GM21737 (cell line): ENCODE results near the gene SNAP29.
A peak's percentile ranks its signal among the peaks of the same experiment; 100 is the strongest.
"Not testable (repeated sequence)": the region's sequence is repeated elsewhere in the genome, so short reads cannot be mapped to it uniquely, and the experiment has no call there.

Experiments
- ATAC-seq: cut with Tn5 transposase; IDR thresholded peaks from one replicate; pipeline ENCODE4 v1.9.1; 2021; ENCODE audit warnings: mild to moderate bottlenecking, moderate library complexity; ENCODE audit not compliant: unreplicated experiment

SNAP29 gene

DNA sequence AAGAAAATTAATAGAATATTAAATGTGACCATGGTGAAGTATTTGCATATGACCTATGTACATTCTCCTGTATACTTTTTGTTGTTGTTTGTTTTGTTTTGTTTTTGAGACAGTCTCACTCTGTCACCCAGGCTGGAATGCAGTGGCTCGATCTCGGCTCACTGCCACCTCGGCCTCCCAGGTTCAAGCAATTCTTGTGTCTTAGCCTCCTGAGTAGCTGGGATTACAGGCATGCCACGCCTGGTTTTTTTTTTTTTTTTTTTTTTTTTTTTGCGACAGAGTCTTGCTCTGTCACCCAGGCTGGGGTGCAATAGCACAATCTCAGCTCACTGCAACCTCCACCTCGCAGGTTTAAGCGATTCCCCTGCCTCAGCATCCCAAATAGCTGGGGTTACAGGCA, 38.9 kb downstream of the SNAP29 start:
- ATAC-seq = not testable (repeated sequence)

DNA sequence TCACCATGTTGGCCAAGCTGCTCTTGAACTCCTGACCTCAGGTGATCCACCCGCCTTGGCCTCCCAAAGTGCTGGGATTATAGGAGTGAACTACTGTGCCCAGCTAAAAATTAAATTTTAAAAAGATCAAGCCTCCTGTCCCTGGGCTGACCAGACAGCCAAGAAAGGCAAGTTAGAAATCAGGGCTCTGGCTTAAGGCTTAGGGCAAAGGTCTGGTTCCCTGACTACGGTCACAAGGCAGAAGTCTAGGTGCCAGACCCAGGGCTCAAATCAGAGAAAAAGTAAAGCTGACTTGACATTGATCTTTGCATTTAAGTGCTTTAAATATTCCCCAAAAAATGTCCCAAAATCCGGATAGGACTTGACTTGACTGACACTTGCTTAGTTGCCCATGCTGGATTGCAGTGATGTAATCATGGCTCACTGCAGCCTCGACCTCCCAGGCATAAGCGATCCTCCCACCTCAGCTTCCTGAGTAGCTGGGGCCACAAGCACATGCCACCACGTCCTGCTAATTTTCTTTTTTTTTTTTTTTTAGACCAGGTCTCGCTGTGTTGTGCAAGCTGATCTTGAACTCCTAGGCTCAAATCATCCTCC, 41.1 kb downstream of the SNAP29 start:
- no peak for ATAC-seq

DNA sequence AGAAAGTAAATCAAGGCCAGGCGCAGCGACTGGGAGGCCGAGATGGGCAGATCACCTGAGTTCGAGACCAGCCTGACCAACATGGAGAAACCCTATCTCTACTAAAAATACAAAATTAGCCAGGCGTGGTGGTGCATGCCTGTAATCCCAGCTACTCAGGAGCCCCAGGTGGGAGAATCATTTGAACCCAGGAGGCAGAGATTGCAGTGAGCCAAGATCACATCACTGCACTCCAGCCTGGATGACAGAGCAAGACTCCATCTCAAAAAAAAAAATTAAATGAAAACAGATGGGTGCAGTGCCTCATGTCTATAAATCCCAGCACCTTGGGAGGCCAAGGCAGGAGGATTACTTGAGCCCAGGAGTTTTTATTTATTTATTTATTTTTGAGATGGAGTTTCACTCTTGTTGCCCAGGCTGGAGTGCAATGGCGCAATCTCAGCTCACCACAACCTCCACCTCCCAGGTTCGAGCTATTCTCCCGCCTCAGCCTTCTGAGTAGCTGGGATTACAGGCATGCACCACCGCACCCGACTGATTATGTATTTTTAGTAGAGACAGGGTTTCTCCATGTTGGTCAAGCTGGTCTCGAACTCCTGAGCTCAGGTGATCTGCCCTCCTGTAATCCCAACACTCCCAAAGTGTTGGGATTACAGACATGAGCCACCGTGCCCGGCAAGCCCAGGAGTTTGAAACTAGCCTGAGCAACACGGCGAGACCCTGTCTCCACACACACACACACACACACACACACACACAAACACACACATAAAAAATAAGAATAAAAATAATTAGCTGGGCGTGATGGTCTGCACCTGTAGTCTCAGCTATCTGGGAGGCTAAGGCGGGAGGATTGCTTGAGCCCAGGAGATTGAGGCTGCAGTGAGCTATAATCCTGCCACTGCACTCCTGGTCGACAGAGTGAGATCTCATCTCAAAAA, 42.6 kb downstream of the SNAP29 start:
- ATAC-seq = not testable (repeated sequence)

DNA sequence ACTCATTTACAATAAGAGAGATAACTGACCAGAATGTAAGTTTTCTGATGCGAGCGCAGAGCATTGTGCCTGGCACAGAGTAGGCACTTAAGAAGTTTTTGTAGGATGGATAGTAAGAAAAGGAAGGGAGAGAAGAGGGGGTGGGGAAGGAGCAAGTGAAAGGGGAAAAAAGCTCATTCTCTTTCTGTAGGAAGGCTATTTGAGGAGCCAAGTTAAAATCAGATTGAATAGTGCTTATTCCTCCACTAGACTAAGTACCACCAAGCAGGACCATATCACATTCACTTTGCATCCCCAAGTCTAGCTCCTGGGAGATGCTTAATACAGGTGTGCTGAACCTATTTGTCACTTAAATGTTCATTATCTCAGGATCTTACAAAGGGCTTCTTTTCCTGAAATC, 44.3 kb downstream of the SNAP29 start:
- no peak for ATAC-seq

DNA sequence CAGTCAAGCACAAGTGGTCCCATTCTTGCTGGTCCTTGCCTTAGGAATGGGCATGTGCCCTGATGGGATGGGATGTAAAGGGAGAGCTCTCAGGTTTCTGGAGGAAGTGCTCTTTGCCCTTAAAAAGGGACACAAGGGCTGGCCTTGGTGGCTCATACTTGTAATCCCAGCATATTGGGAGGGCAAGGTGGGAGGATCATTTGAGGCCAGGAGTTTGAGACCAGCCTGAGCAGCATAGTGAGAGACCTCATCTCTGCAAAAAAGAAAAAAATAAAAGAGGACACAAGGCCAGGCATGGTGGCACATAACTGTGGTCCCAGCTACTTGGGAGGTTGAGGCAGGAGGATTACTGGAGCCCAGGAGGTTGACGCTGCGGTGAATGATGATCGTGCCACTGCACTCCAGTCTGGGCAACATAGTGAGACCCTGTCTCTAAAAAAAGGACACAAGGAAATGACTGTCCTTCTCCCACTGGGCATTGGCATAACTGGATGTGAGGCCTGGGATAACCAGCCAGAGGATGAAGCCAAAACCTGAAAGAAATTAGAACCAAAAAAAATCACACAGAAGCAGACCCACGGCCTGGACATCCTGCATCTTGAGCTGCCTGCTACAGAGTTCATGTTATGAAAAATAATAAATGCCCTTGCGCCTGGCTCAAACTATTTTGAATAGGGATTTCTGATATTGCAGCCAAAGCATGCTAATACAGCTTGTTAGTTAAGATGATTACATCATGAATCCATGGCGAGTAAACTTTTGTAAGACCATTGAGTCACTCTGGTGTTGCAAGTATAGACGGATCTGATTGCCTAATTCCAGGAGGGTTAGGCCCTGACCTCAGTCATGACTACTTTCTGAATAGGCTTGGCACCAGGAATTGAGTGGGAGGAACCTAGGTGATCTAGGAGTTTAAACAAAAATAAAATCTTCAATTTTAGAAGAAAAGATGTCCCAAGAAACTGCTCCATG, 45.5 kb downstream of the SNAP29 start:
- no peak for ATAC-seq

DNA sequence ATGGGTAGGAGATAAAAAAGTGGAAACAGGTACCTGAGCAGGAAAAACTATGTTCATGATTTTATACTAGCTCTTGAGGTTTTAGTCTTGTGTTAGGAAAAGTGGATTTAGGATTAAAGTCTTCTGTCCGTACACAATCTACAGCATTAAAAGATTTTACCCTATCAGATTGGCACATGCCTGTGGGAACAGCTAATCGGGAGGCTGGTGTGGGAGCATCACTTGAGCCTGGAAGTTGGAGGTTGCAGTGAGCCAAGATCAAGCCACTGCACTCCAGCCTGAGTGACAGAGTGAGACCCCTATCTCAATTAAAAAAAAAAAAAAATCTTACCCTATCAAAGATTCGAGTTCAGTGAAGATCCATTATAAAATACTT, 46.2 kb downstream of the SNAP29 start:
- ATAC-seq = no peak

DNA sequence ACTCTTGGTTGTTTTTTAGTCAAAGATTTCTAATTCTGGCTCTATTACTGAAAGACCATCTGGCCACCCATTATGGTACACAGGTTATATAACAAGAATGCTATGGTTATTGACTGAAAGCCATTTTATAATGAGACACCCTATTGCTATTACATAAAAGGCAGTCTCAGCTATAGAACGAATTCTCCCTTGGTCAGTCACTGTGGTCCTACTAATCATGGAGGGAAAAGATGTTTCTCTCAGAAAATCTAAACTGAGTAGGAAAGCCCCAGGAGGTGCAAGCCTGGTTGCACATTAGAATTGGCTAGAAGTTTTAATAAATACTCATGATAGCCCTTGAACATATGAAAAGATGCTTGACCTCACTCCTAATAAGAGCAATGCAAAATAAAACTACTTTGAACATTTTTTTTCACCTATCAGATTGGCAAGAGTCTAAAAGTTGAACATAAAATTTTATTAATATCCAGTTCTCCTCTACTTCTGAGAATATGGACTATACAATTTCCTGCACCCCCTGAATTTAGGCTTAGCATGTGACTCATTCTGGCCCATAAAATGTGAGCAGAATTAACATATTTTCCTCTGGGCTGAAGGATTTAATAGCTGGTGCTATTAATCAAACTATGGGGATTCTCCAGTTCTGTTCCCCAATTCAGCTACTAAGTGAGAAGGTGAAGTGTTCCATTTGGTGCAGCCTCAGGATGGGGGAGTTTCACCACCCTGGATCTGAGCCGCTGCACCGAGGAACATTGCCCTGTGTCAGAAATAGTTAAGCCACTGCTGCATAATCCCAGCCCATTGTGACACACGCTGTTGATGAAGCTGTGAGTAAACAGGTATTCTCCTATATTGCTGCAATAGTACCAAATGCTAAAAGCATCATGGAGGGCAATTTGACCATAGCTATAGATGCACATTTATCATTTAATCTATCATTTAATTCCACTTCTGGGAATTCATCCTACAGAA, 46.9 kb downstream of the SNAP29 start:
- ATAC-seq = no peak

DNA sequence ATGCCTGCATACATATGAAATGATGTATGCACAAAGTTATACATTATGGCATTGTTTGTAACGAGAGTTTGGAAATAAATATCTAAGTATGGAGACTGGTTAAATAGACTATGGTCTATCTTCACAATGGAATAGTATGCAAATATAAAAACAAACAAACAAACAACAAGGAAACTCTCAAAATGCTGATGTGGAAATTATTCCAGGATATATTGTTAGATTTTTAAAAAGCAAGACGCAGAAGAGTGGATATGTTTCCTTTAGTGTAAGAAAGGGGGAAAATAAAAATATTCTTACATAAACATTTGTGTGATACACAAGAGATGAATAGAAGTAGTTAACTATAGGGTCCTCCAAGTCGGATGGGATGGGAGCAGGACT, 47.6 kb downstream of the SNAP29 start:
- ATAC-seq = no peak

DNA sequence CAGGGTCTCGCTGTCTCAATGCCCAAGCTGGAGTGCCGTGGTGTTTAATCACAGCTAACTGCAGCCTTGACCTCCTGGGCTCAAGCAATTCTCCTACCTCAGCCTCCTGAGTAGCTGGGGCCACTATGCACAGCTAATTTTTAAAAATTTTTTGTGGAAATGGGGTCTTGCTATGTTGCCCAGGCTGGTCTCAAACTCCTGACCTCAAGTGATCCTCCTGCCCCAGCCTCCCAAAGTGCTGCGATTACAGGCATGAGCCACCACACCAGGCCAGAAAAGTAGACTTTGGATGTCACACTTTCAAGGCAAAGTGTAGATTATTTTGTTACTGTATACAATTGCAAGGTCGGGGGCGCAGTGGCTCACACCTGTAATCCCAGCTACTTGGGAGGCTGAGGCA, 49.9 kb downstream of the SNAP29 start:
- not testable (repeated sequence) for ATAC-seq

DNA sequence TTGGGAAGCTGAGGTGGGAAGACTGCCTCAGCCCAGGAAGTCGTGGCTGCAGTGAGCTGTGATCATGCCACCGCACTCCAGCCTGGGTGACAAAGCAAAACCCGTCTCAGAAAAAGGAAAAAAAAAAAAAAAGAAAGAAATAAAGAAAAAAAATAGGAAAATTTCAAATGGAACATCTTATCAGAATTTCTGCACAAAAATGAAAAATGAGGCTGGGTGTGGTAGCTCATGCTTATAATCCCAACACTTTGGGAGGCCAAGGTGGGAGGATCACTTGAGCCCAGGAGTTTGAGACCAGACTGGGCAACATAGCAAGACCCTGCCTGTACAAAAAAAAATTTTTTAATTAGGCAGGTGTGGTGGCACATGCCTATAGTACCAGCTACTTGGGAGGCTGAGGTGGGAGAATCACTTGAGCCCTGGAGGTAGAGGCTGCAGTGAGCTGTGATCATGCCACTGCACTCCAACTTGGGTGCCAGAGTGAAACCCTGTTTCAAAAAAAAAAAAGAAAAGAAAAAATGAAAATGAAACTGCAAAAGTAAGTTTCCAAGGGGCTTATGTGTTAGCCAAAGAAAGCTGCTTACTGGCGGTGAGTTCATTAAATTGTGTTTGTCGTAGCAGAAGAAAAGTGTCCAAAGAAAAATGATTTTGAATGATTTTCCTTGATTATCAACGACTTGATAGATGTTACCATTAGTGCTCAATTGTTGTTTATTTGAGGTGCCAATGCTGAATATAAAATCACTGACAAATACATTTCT, 50.9 kb downstream of the SNAP29 start:
- ATAC-seq = no peak

DNA sequence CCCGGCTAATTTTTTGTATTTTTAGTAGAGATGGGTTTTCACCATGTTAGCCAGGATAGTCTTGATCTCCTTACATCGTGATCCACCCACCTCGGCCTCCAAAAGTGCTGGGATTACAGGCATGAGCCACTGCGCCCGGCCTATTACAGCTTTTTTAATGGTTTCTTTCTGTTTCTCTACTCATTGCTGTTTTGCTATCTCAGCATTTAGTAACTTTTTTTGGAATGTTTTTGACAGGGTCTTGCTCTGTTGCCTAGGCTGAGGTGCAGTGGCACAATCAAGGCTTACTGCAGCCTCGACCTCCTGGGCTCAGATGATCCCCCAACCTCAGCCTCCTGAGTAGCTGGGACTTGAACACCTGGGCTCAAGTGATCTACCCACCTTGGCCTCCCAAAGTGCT, 53.7 kb downstream of the SNAP29 start:
- ATAC-seq = no peak

DNA sequence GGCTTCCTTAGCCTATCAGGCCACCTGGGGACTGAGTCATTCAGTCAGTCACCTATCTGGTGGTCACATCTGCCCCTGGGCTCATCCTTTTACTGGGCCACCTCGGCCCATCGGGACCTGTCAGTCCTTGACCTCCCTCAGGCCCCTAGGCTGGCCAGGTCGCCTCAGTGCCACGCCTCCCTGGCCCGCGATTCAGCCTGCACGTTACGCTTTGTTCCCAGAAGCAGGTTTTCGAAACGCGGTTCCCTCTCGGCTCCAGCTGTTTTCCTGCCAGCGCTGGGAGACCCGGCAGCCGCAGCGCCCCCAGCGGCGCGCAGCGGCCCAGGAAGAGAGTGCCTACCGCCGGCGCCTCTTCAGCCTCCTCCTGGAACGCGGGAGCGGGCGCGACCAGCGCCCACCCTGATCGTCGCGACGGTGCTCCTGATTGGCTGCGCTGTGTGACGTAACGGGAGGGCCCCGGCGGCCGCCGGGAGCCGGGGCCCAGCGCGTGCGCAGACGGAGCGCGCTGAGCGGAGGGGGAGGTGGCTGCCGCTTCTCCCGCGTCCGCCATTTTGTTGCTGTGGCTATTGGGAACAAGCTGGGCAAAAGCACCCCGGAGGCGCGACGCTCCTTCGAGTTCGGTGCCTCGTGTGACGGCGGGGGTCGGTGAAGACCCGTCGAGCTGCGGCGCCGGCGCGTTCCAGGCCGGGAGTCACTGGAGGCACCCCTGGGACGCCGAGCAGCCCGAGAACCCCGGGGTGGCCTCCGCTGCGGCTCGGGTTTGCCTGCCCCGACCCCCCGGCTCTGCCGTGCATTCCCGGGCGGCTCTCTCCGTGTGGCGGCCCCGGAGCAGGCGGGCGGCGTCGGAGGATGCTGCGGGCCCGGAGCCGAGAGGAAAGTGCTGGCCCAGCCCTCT, 58.4 kb downstream of the SNAP29 start, which contains the start of gene CRKL:
Gene CRKL, plus strand, starts transcription at position 492 of the 895 bp plus-strand sequence. CDS start 528 bp downstream, outside the sequence.
- peak; percentile 91 for ATAC-seq

DNA sequence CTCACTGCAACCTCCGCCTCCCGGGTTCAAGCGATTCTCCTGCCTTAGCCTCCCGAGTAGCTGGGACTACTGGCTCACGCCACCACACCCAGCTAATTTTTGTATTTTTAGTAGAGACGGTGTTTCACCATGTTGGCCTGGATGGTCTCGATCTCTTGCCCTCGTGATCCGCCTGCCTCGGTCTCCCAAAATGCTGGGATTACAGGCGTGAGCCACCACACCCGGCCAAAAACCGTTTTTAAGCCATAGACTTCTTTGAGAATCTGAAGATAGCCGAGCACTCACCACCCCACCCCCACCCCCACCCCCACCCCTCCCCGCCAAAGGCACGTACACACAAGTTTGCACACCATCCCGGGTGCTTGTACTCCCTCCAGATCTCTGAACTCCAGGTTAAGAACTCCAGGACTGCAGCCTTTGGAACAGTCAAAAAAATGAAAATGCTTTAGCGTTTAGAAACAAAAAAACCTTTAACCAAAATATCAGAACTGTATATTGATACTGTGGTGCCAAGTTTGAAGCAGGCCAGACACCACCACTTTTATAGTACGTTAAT, 59.9 kb downstream of the SNAP29 start:
- ATAC-seq = no peak

DNA sequence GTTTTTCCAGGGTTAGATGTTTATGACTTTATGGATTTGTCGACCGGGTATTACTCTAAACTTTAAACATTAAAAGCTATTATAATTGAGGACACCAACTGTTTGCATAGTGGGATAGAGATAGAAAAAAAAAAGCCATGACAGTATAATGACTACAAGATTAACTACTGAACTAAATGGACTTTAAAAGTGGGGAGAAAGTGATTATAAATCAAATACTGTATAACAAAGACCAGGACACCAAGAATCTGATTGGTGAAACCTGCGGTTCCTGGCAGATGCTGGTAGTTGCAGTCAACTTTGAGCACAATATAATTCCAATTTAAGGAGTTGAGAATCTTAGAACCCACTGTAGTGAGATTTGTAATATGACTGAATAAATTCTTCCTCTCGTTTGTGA, 60.9 kb downstream of the SNAP29 start:
- ATAC-seq = no peak

DNA sequence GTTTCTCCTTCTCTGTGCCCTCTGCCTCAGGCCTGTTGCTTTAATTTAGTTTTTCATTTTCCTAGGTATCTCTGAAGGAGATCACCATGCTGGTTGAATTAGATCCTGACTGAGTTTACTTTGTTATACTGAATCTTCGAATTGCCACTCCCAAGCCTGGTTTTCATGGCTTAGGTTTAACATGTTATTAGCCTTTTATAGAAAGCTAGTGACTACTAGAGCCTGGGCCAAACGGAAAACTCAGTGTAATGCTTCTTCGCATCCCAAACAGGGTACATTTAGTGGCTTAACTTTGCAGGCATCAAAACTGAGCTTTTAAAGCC, 62.0 kb downstream of the SNAP29 start:
- ATAC-seq = no peak

DNA sequence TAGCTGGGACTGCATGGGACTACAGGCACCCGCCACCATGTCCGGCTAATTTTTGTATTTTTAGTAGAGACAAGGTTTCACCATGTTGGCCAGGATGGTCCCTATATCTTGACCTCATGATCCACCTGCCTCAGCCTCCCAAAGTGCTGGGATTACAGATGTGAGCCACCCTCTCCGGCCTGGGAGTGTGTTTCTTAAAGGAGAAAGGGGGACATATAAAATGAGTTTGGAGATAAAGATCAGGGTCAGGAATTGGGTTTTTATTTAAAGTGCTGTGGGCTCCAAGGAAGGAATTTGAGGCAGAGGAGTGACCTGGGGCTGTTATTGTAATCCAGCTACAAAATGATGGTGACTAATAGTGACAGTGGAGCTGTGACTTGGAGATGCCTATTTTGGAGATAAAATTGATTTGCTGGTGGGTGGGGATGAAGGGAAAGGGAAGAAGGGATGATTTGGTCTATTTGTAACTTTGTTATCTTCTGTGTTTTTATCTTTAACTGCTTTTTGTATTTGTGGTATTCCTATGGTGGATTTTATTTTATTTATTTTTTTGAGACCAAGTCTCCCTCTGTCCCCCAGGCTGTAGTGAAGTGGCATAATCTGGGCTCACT, 63.4 kb downstream of the SNAP29 start:
- no peak for ATAC-seq

DNA sequence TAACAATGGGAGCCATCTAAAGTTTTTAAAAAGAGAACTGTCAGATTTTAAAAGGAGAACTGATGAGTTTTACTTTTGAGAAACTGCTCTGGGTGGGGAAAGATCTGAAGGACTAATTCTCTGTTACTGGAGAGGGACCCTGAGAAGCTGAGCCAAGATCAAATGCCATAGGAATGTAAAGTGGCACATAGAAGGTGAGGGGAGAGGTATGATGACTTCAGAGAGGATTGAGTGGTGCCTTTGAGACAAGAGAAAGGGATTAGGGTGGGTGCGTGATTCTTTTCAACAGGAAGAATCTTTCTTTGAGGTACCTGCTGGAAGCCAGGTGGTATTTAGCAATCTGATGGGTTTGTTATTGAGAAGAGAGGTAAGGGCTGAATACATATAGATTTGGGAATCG, 67.4 kb downstream of the SNAP29 start:
- ATAC-seq = no peak
